Stimulated activated CD8-positive, alpha-beta memory T cell treated with anti-CD3 and anti-CD28 coated beads, Interleukin-12 subunit alpha, Interleukin-12 subunit beta, amount 100 ng/mL, for 24 hours (primary cell): ENCODE measurements around the gene KATNIP.

Experiments
- DNase-seq: peaks from one replicate; pipeline ENCODE4 v3.0.0-alpha.2; 2020; ENCODE audit errors: extremely low read depth

The KATNIP gene

GRCh38 chr16:27549746-27550581 lies at the start of gene KATNIP, which contains the start of gene GTF3C1:
KATNIP (plus strand) TSS chr16:27550144; CDS start chr16:27550171, 27 bp downstream.
GTF3C1 (minus strand) TSS chr16:27549913; CDS start chr16:27549890, 23 bp downstream.
- DNase-seq, result peak; percentile 100

- DNase-seq, result no peak
These were observed 49.1 kb upstream of the KATNIP start for GRCh38 chr16:27500801-27501200.

- DNase-seq, result no peak
These were observed 46.3 kb upstream of the KATNIP start for GRCh38 chr16:27503662-27504061.

- no peak for DNase-seq
These were observed 44.4 kb upstream of the KATNIP start for GRCh38 chr16:27505297-27506236.

- no peak for DNase-seq
These were observed 43.2 kb upstream of the KATNIP start for GRCh38 chr16:27506771-27507170.

GRCh38 chr16:27508476-27508875 lies 41.5 kb upstream of the KATNIP start:
- DNase-seq, result no peak

GRCh38 chr16:27511657-27512448 lies 38.1 kb upstream of the KATNIP start:
- no peak for DNase-seq

GRCh38 chr16:27514806-27515205 lies 35.1 kb upstream of the KATNIP start:
- no peak for DNase-seq

- DNase-seq, result no peak
These were observed 34.0 kb upstream of the KATNIP start for GRCh38 chr16:27515874-27516353.

- DNase-seq, result no peak
These were observed 33.6 kb upstream of the KATNIP start for GRCh38 chr16:27516365-27516764.

GRCh38 chr16:27517664-27518063 lies 32.3 kb upstream of the KATNIP start:
- DNase-seq, result no peak

- no peak for DNase-seq
These were observed 31.7 kb upstream of the KATNIP start for GRCh38 chr16:27518226-27518625.

- no peak for DNase-seq
These were observed 28.8 kb upstream of the KATNIP start for GRCh38 chr16:27520982-27521673.

GRCh38 chr16:27522173-27522707 lies 27.7 kb upstream of the KATNIP start:
- no peak for DNase-seq

- DNase-seq, result no peak
These were observed 23.8 kb upstream of the KATNIP start for GRCh38 chr16:27526180-27526579.

- no peak for DNase-seq
These were observed 21.6 kb upstream of the KATNIP start for GRCh38 chr16:27528294-27528693.

- no peak for DNase-seq
These were observed 20.0 kb upstream of the KATNIP start for GRCh38 chr16:27529962-27530361.

GRCh38 chr16:27531186-27531585 lies 18.8 kb upstream of the KATNIP start:
- no peak for DNase-seq

GRCh38 chr16:27531826-27532800 lies 17.8 kb upstream of the KATNIP start:
- DNase-seq, result no peak
